ENCODE data around the gene NRP1.
"Not testable (repeated sequence)": the region's sequence is repeated elsewhere in the genome, so short reads cannot be mapped to it uniquely, and the experiment has no call there.

The NRP1 gene

GRCh38 chr10:33334153-33334804, at the start of gene NRP1:
NRP1 (minus strand) TSS chr10:33334667; CDS start chr10:33334382, 285 bp downstream.
- peak; percentile 31 for DNase-seq

- not testable (repeated sequence) for DNase-seq
Observed at GRCh38 chr10:33384201-33384600, 49.7 kb upstream of the NRP1 start.

GRCh38 chr10:33382921-33383713, 48.6 kb upstream of the NRP1 start:
- DNase-seq = no peak

GRCh38 chr10:33382216-33382600, 47.7 kb upstream of the NRP1 start:
- DNase-seq = no peak

- no peak for DNase-seq
Observed at GRCh38 chr10:33381451-33382215, 47.2 kb upstream of the NRP1 start.

GRCh38 chr10:33377658-33378025, 43.2 kb upstream of the NRP1 start:
- DNase-seq = no peak

- DNase-seq = no peak
Observed at GRCh38 chr10:33376976-33377657, 42.6 kb upstream of the NRP1 start.

- no peak for DNase-seq
Observed at GRCh38 chr10:33376476-33376875, 42.0 kb upstream of the NRP1 start.

GRCh38 chr10:33373263-33373662, 38.8 kb upstream of the NRP1 start:
- no peak for DNase-seq

GRCh38 chr10:33371234-33371633, 36.8 kb upstream of the NRP1 start:
- DNase-seq = no peak

- no peak for DNase-seq
Observed at GRCh38 chr10:33370434-33370930, 36.0 kb upstream of the NRP1 start.

- no peak for DNase-seq
Observed at GRCh38 chr10:33368086-33368485, 33.6 kb upstream of the NRP1 start.

- no peak for DNase-seq
Observed at GRCh38 chr10:33365871-33366411, 31.5 kb upstream of the NRP1 start.

- no peak for DNase-seq
Observed at GRCh38 chr10:33365301-33365700, 30.8 kb upstream of the NRP1 start.

GRCh38 chr10:33363106-33363505, 28.6 kb upstream of the NRP1 start:
- no peak for DNase-seq

- DNase-seq = no peak
Observed at GRCh38 chr10:33358016-33358415, 23.5 kb upstream of the NRP1 start.

- DNase-seq = no peak
Observed at GRCh38 chr10:33355274-33355673, 20.8 kb upstream of the NRP1 start.

- no peak for DNase-seq
Observed at GRCh38 chr10:33353853-33354252, 19.4 kb upstream of the NRP1 start.

GRCh38 chr10:33353334-33353733, 18.9 kb upstream of the NRP1 start:
- no peak for DNase-seq

GRCh38 chr10:33352615-33353014, 18.1 kb upstream of the NRP1 start:
- DNase-seq = no peak

GRCh38 chr10:33352175-33352574, 17.7 kb upstream of the NRP1 start:
- DNase-seq = no peak

GRCh38 chr10:33350041-33350440, 15.6 kb upstream of the NRP1 start:
- DNase-seq = no peak

- no peak for DNase-seq
Observed at GRCh38 chr10:33349268-33349667, 14.8 kb upstream of the NRP1 start.
